ENCODE measurements around the gene ATP6V0C. TPM values are rescaled to one million over a fixed set of nuclear protein-coding genes. Genes with fewer than 3 reads are reported as not detected.

The ATP6V0C gene
- total and polyA plus RNA-seq, 2 donors from 2014 or later: 303 to 520 TPM

GRCh38 chr16:2529061-2529931 is 15.5 kb downstream of the ATP6V0C start:
- intact Hi-C loops (cut with DNase I): no loop called here
- FAIRE-seq (no peak), DNase-seq (peak in 2 of 5 donors; percentile 44 to 75)
- TF ChIP-seq CTCF (IDR thresholded peaks at IDR 0.05; ENCODE audit: borderline replicate concordance, extremely low read depth, insufficient read depth): no peak
- Histone ChIP-seq H3K4me3 (ENCODE audit: low read length in 3 of 3) (no peak overlapping the region), H3K36me3 (ENCODE audit: control insufficient read depth in 2 of 3, insufficient read depth in 3 of 3, low read length in 3 of 3) (peaks cover 0 to 10% (median 7%) of the 10 kb centered on the region in 3 donors), H3K4me1 (ENCODE audit: control insufficient read depth in 2 of 3, insufficient read depth in 2 of 3, low read depth in 1 of 3, low read length in 3 of 3) (peaks cover 0 to 10% (median 6%) of the 10 kb centered on the region in 3 donors), H3K27me3 (ENCODE audit: control insufficient read depth, insufficient read depth, low read length) (no peaks in the 10 kb centered on the region), H3K27ac (ENCODE audit: low read depth in 2 of 2, low read length in 2 of 2) (no peak overlapping the region), H3K9ac (ENCODE audit: low read length in 3 of 3) (no peak overlapping the region), H3K9me3 (ENCODE audit: control insufficient read depth in 2 of 3, insufficient read depth in 1 of 3, low read length in 3 of 3) (no peaks in the 10 kb centered on the region)

GRCh38 chr16:2529961-2530628 is 16.3 kb downstream of the ATP6V0C start:
- peaks cover 0 to 6% (median 4%) of the 10 kb centered on the region in 3 donors for H3K4me1 ChIP-seq (ENCODE audit: control insufficient read depth in 2 of 3, insufficient read depth in 2 of 3, low read depth in 1 of 3, low read length in 3 of 3)
- H3K9me3 ChIP-seq (ENCODE audit: control insufficient read depth in 2 of 3, insufficient read depth in 1 of 3, low read length in 3 of 3): no peaks in the 10 kb centered on the region
- no peak overlapping the region for H3K9ac ChIP-seq (ENCODE audit: low read length in 3 of 3)
- peaks cover 0 to 7% (median 6%) of the 10 kb centered on the region in 3 donors for H3K36me3 ChIP-seq (ENCODE audit: control insufficient read depth in 2 of 3, insufficient read depth in 3 of 3, low read length in 3 of 3)
- DNase-seq: peak in 2 of 5 donors; percentile 52 to 81
- no peak overlapping the region for H3K27ac ChIP-seq (ENCODE audit: low read depth in 2 of 2, low read length in 2 of 2)
- no peaks in the 10 kb centered on the region for H3K27me3 ChIP-seq (ENCODE audit: control insufficient read depth, insufficient read depth, low read length)
- FAIRE-seq: no peak
- H3K4me3 ChIP-seq (ENCODE audit: low read length in 3 of 3): no peak overlapping the region
- intact Hi-C loops (cut with DNase I): no loop called here
- no peak for TF ChIP-seq CTCF (IDR thresholded peaks at IDR 0.05; ENCODE audit: borderline replicate concordance, extremely low read depth, insufficient read depth)

GRCh38 chr16:2530629-2531318 is 17.0 kb downstream of the ATP6V0C start:
- FAIRE-seq (no peak), DNase-seq (peak in 2 of 5 donors; percentile 51 to 84)
- Histone ChIP-seq H3K9me3 (ENCODE audit: control insufficient read depth in 2 of 3, insufficient read depth in 1 of 3, low read length in 3 of 3) (no peaks in the 10 kb centered on the region), H3K27me3 (ENCODE audit: control insufficient read depth, insufficient read depth, low read length) (no peaks in the 10 kb centered on the region), H3K36me3 (ENCODE audit: control insufficient read depth in 2 of 3, insufficient read depth in 3 of 3, low read length in 3 of 3) (peaks cover 0 to 7% (median 6%) of the 10 kb centered on the region in 3 donors), H3K4me3 (ENCODE audit: low read length in 3 of 3) (no peak overlapping the region), H3K9ac (ENCODE audit: low read length in 3 of 3) (no peak overlapping the region), H3K27ac (ENCODE audit: low read depth in 2 of 2, low read length in 2 of 2) (peak overlapping the region in 1 of 2 donors; percentile 99), H3K4me1 (ENCODE audit: control insufficient read depth in 2 of 3, insufficient read depth in 2 of 3, low read depth in 1 of 3, low read length in 3 of 3) (peaks cover 0 to 6% (median 4%) of the 10 kb centered on the region in 3 donors)
- intact Hi-C loops (cut with DNase I): no loop called here
- TF ChIP-seq CTCF (IDR thresholded peaks at IDR 0.05; ENCODE audit: borderline replicate concordance, extremely low read depth, insufficient read depth): no peak
